Measurements from ENCODE around the gene ALOX5AP.

ALOX5AP gene

DNA sequence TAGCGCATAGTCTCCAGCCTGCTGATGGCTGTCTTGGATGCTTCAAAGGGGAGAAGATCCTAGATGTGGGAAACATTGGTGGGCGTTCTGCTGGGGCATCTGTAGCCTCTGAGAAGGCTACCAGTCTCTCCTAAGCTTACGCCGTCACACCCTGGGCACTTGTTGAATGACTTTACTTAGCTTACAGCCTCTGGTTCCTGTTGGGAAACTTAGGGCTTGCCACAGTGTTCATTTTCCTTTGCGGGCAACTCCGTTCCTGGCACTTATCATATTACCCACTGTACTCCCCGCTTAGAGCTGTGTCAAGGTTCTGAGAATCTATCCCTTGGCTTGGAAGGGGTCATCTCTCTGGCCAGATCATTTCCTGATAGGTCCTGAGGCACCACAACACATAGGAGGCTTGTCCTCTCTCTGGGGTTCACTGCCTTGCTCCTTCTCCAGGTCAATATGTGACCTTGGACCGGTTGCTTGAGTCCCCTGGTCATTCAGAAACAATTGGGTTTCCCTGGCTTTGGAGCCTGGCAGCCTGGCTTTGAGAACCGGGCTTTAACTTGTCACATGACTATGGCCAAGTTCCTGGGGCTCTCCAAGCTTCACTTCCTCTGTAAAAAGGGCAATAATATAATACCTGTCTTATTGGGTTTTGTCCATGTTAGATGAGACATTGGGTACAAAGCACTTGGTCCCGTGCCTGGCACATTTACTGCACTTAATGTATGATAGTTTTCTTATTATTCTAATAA, 20.5 kb upstream of the ALOX5AP start:
- DNase-seq (ENCODE audit: low read depth) = no peak

GRCh38 chr13:30715372-30715756, 20.0 kb upstream of the ALOX5AP start:
- DNase-seq (ENCODE audit: low read depth) = no peak

- no peak for DNase-seq (ENCODE audit: low read depth)
These were observed 19.5 kb upstream of the ALOX5AP start for GRCh38 chr13:30715837-30716236.

GRCh38 chr13:30718661-30719524, 16.4 kb upstream of the ALOX5AP start:
- DNase-seq (ENCODE audit: low read depth) = no peak

DNA sequence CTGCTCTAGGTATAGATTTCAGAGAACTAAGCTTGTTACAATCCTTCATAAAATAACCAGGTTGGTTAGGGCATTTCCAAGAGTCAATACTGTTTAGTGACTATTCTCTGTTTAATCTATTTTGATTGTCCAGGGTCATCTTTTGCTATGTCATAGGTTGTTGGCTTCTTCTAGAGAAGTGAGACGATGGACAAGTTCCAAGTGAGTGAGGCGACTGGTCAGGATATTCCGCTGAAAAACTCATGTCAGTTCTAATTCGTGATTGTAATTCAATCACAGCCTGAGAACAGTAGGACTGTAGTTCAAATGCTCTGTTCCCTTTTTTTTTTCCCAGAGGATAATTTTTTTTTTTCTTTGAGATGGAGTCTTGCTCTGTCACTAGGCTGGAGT, 15.8 kb upstream of the ALOX5AP start:
- DNase-seq (ENCODE audit: low read depth) = no peak

GRCh38 chr13:30720172-30720869, 15.0 kb upstream of the ALOX5AP start:
- DNase-seq (ENCODE audit: low read depth) = no peak

GRCh38 chr13:30721936-30722335, 13.4 kb upstream of the ALOX5AP start:
- no peak for DNase-seq (ENCODE audit: low read depth)

- no peak for DNase-seq (ENCODE audit: low read depth)
These were observed 13.0 kb upstream of the ALOX5AP start for GRCh38 chr13:30722361-30722760.

DNA sequence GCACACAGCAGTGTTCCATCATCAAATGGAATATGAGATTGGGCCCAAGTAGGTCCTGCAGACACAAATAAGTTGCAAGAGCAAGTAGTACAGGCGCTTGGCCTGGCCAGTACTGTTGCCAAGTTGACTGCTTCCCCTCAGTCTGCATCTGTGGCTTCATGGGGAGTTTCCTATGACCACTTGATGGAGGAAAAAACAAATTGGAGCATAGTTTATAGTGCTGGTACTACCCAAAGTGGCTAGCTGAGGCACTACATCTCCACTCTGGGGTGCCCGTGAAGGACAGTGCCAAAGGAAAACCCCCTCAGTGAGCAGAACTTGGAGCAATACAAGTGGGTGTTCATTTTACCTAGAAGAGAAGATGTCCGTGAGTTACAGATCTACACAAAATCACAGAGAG, 10.6 kb upstream of the ALOX5AP start:
- no peak for DNase-seq (ENCODE audit: low read depth)

DNA sequence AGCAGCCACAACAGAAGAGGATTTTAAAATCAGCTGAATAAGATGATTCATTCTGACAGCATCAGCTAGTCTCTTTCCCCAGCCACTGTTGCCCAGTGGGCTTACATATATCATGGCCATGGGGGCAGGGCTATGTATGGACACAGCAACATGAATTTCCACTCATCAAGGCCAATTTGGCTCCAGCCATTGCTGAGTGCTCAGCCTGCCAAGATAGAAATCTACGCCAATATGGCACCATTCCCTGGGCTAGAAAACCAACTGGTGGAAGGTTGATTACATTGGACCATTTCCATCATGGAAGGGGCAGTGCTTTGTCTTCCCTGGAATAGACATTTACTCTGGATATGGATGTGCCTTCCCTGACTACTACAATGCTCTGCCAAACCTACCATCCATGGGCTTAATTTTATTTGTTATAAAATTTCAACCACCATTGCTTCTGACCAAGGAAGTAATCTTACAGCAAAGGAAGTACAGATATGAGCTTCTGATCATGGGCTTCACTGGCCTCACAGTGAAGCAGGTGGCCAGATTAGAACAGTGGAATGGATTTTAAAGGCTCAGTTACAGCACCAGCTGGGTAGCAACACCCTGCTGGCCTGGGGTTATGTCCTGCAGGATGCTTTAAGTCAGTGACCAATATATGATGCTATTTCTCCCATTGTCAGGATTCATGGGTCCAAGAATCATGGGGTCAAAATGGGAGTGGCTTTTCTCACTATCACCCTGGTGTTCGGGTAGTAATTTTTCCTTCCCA, 9.8 kb upstream of the ALOX5AP start:
- DNase-seq (ENCODE audit: low read depth) = no peak

GRCh38 chr13:30726192-30726591, 9.2 kb upstream of the ALOX5AP start:
- no peak for DNase-seq (ENCODE audit: low read depth)

- DNase-seq (ENCODE audit: low read depth) = no peak
These were observed 7.6 kb upstream of the ALOX5AP start for GRCh38 chr13:30727491-30728355.

GRCh38 chr13:30729801-30730200, 5.5 kb upstream of the ALOX5AP start:
- DNase-seq (ENCODE audit: low read depth) = no peak

DNA sequence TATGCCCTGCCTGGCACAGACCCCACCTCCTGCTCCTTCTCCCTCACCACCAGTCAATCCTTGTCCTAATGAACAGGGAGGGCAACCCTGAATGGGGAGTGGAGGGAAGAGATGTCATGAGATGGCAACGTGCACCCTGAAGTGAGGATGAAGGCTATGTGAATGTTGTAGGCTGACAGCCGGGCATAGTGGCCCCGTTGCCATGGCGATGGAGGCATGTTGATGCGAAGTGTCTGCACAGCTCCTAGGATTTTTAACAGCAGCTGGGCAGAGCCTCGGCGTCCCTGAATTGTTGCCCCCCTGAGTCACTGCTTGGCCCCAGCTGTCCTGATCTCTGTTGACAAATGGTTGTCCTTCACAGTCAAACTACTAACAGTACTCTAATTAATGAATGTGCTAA, 4.8 kb upstream of the ALOX5AP start:
- DNase-seq (ENCODE audit: low read depth) = no peak

DNA sequence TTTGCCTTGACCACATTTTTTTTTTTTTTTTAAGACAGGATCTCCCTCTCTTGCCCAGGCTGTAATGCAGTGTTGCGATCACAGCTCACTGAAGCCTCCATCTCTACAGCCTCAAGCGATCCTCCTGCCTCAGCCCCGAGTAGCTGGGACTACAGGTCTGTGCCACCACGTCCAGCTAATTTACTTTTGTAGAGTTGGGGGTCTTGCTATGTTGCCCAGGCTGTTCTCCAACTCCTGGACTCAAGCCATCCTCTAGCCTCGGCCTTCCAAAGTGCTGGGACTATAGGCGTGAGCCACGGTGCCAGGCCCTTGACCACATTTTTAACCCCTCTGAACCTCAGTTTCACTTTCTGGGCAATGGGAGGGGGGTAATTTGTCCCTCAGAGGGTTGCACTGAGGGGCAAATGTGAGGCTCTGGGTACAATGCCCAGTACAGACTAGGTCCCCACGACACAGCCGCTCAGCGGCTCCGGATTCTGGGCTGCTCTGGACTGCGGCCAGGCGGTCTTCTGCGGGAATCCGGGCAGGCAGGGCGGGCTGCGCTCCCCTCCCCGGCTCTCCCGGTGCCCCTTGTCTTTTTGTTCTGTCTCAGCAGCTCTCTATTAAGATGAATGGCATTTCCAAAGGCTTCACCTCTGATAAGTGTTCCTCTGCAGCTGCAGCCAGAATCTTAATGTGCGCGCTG, 3.8 kb upstream of the ALOX5AP start:
- DNase-seq (ENCODE audit: low read depth) = no peak

- DNase-seq (ENCODE audit: low read depth) = no peak
These were observed 3.3 kb upstream of the ALOX5AP start for GRCh38 chr13:30732046-30732390.

DNA sequence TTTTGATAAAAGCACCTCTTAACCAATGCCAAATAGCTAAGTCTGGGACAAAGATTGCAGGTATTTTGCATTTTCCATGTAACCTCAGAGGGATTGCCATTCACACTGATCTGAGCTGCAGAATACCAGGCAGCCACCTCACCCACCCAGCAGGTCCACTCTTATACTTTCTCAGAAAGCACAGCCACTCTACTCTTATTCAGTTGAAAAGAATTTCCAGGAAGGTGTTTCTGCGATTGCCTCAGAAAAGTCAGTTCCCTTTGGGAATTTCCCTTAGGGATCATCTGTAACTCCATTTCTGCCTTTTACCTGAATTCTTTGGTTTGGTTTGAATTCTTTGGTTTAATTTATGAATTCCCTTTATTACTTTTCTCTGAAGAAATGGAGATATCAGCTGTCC, 904 bp upstream of the ALOX5AP start:
- no peak for DNase-seq (ENCODE audit: low read depth)

- no peak for DNase-seq (ENCODE audit: low read depth)
These were observed 481 bp downstream of the ALOX5AP start for GRCh38 chr13:30735872-30736175.

DNA sequence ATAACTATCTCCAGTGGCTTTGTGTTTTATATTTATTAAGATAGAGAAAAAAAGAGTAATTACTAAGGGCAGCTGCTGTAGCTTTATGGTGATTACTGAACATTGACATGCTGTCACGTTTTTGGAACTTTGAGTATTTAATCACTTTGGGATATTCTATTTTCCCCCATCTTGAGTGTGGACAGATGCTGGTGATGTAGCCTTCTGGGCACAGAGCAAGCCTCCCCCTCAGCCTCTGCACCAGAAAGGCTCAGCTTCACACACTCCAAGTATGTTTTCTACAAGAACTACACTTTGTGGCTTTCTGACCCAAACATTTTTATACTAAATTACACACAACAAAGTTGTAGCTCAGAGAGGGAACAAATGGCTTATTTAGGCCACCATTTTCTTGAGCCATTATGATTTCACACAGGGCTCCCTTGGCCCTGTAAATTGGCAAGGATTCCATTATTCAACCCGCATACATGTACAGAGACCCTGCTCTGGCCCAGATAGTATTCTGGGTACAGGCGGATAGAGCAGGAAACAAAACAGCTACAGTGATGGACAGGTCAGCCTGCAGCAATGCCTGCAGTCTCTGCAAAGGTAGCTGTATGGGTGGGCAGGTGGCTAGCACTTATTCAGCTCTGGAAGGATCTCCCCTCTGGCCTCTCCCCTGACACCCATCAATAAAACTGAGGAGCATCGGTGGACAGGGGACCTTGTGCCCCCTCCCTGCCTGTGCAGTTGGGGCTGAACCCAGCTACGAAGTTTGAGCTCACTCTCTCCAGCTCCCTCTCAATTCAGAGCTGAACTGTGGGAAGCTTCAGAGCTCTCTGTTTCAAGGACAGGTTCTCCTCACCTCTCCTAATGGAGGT, 1.3 kb downstream of the ALOX5AP start:
- no peak for DNase-seq (ENCODE audit: low read depth)

Measured in activated T-cell treated with anti-CD3 and anti-CD28 coated beads for 1 hour (primary cell).